HG03520 (cell line): ENCODE data around the gene KIF18B.

Experiments
- ATAC-seq: cut with Tn5 transposase; IDR thresholded peaks from one replicate; pipeline ENCODE4 v1.9.1; 2021; ENCODE audit warnings: mild to moderate bottlenecking, moderate library complexity; ENCODE audit not compliant: unreplicated experiment

KIF18B gene

DNA sequence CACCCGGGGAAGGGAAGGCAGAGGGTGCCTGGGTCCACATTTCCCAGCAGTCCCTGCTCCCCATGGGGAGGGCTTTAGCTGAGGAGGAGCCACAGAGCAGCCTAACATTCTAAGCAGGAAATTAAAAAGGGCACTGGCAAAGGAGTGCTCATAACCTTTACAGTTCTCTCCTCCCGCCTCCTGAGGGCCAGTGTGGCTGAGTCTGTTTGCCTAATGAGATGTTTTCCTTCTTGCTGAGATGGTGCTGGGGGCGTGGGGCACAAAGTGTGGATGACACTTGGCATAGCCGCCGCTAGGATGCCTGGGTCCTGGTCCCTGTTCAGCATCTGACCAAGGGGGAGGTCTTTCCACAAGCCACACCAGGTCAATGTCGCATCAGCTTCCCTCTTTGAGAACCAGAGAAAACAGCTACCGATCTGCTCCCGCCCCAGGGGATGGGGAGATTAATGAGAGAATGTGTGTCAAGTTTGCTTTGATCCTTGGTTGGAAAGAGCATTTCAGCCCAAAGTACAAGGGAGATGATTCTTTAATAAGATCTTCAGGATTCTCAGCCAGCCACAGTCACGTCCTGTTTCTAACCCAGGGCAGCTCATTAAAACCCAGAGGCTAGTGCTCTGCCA lies 5.8 kb downstream of the KIF18B start:
- no peak for ATAC-seq

- ATAC-seq = no peak
Measured at GRCh38 chr17:44940768-44941167, 6.8 kb downstream of the KIF18B start.

- no peak for ATAC-seq
Measured at GRCh38 chr17:44940317-44940716, 7.3 kb downstream of the KIF18B start.

DNA sequence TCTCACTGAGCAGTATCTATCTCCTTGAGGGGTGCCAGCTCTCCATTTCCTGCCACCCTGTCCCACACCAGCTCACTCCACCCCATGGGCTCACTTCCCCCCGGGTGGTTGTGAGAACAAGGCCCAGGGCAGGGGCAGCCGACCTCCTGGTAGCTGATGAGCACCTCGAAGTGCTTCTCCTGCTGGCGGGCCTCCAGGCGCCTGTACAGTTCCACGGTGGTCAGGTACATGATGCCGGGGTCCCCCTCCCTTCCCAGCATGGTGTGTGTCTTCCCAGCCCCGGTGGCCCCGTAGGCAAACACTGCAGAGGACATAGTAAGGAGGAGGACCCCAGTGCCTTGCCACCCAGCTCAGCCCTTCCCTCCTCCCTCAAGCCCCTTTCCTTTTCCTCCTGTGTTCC lies 12.5 kb downstream of the KIF18B start:
- no peak for ATAC-seq

GRCh38 chr17:44934745-44935105 lies 12.8 kb downstream of the KIF18B start:
- no peak for ATAC-seq

- no peak for ATAC-seq
Measured at GRCh38 chr17:44933824-44934744, 13.5 kb downstream of the KIF18B start.

GRCh38 chr17:44932787-44933097 lies 14.8 kb downstream of the KIF18B start:
- ATAC-seq = no peak

- no peak for ATAC-seq
Measured at GRCh38 chr17:44932096-44932786, 15.3 kb downstream of the KIF18B start.

GRCh38 chr17:44931376-44931775 lies 16.2 kb downstream of the KIF18B start:
- no peak for ATAC-seq

DNA sequence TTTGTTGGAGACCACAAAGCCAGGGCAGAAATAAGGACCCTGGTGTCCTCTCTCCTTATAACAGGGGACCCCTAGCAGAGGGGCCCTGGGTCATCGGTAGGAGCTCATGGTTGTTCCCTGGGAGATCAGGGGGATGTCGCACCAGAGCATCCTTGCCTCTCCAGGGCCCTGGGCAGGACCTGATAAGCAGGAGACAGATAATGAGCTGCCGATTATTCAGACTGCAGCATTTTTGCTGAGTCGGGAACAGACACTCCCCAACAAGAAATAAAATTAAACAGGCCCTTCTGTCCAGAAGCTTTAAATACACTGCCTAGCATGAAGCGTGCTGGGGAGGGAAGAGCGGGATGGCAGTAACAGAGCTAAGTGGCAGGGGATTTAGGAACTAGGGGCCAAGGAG lies 16.9 kb downstream of the KIF18B start:
- ATAC-seq = no peak

- no peak for ATAC-seq
Measured at GRCh38 chr17:44928950-44929720, 18.4 kb downstream of the KIF18B start.

GRCh38 chr17:44928136-44928535 lies 19.4 kb downstream of the KIF18B start:
- ATAC-seq = no peak

DNA sequence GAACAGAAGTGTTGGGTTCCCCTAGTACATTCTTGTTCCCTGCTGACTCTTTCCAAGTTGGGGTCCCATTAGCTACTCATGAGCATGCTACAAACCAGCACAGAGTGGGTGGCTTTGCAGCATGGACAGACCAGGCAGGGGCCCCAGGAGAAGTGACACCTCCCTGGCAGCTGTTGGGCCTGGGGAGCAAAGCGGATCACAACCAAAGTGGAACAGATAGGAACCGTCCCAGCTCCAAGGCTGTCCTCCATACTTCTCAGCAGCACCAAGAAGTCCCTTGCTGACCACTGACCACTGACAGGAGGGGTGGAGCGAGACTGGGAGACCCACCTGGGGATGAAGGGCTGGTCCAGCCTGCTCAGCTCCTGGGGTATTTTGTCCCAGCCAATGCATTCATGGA lies 19.9 kb downstream of the KIF18B start:
- ATAC-seq = no peak

DNA sequence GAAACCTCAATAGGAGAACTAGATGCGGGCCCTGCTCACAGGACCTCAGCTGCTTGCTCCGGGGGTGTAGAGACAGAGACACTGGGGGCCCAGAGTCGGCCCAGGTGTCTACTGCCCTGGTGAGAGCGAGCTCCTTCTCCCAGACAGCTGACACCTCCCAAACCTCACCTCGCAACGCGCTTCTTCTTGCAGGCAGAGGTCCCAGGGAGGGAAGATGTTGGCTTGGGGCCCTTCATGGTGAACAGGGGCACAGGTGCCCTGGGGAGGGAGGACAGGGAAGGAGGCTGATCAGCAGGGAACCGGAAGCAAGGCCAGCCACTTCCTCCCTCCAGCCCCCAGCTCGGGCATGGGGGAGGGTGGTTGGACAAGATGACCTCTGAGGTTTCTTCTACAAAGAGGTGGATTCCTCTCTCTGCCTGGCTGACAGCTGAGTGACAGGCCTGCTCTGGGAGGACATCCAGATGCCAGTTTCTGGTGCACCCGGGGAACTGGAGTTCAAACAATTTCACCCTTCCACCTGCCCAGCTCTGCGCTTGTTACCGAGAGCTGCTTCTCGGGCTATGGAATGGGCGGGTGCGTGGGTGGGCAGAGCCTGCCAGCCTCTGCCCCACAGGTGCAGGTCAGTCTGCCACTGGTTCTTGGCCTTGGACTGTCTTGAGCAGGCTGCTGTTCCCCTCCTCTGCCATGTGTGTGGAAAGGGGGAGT lies 20.6 kb downstream of the KIF18B start:
- ATAC-seq = no peak

DNA sequence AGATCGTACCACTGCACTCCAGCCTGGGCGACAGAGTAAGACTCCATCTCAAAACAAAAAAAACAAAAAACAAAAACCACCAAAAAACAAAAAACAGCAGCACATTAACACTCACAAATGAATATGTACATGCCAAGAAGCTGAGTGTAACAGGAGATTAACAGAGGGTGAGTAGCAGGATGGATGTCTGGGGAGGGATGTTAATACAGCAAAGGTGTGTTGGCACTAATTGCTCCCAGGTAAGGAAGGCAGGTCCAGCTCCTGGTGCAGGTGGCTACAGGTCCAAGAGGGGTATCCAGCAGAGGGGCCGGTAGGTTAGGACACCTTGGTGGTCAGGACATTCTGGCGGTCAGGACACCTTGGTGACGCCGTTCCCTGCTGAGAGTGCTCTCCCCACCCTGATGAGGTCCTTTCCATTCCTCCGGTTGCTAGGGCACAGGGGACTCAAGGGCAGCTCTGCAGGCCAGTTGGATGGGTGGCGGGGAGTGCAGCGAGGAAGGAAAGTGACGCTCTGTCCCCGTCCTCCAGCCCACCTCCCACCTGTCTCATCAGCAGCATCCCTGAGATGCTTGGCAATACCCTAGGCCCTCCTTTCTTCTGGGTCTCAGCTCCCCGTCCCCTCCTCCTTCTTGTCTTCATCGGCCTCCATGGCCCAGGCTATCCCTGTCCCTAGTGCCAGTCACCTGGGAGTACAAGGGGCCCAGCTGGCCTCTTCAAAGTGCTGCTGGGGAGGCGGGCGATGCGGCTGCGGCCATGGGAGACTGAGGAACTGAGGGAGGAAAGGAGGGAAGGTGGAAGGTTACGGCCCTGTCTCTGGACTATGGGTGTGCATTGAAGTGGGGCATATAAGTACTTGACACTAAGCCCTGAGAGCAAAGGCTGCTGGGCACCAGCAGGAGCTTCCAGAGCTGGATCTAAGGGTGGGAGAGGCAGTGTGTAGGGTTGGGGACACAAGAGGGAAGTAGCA lies 21.6 kb downstream of the KIF18B start:
- no peak for ATAC-seq

GRCh38 chr17:44924107-44924544 lies 23.4 kb downstream of the KIF18B start:
- no peak for ATAC-seq

DNA sequence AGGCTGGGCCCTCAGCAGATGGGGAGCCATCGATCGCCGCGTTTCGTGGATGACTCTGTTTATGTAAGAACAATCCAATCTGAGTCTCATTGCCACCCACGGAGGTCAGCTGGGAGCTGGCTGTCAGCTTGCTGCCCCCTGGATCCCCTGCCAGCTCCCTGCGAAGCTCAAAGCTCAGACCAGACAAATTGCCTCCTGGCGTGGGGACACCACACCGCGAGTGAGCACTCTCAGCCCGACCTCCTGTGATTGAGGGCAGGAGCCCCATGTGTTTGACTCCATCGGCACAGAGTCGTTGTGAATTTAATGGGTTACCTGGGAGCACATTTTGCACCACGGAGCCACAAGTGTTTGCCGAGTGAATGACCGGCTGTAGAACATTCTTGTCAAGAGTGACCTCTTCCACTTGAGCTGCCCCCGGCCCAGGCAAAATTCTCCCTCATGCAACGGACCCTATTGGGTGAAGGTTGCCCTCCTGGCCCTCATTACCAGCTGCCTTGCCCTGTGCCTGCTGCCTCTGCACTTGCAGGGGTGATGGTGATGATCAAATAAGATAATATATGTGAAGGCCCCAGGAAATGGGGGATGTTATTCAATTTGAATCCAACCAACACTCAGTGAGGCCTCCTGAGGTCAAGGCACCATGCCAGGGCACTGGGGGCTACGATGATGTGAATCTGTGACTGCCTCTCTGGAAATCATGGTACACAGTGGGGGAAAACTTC lies 24.7 kb downstream of the KIF18B start:
- no peak for ATAC-seq

- no peak for ATAC-seq
Measured at GRCh38 chr17:44922136-44922535, 25.4 kb downstream of the KIF18B start.
